Measurements from ENCODE around the gene LGALS3BP.

LGALS3BP gene

GRCh38 chr17:79019632-79020584, 40.2 kb upstream of the LGALS3BP start:
- DNase-seq (ENCODE audit: low read depth, low spot score) = peak; percentile 77
- peak; percentile 71 for TF ChIP-seq CTCF (IDR thresholded peaks at IDR 0.05; ENCODE audit: low read depth, low read length)
- no peak overlapping the region for H3K4me3 ChIP-seq (ENCODE audit: low read depth, low read length)
- in situ Hi-C loops (cut with HindIII; ENCODE audit: low sequenced_read_pairs) = no loop called here

- no peak overlapping the region for H3K4me3 ChIP-seq (ENCODE audit: low read depth, low read length)
- TF ChIP-seq CTCF (IDR thresholded peaks at IDR 0.05; ENCODE audit: low read depth, low read length) = no peak
- in situ Hi-C loops (cut with HindIII; ENCODE audit: low sequenced_read_pairs) = no loop called here
- DNase-seq (ENCODE audit: low read depth, low spot score) = no peak
Observed at GRCh38 chr17:79019261-79019631, 39.5 kb upstream of the LGALS3BP start.

- no peak for TF ChIP-seq CTCF (IDR thresholded peaks at IDR 0.05; ENCODE audit: low read depth, low read length)
- no peak overlapping the region for H3K4me3 ChIP-seq (ENCODE audit: low read depth, low read length)
- no peak for DNase-seq (ENCODE audit: low read depth, low spot score)
- in situ Hi-C loops (cut with HindIII; ENCODE audit: low sequenced_read_pairs) = no loop called here
Observed at GRCh38 chr17:79018370-79018695, 38.6 kb upstream of the LGALS3BP start.

GRCh38 chr17:79017546-79018369, 38.0 kb upstream of the LGALS3BP start:
- in situ Hi-C loops (cut with HindIII; ENCODE audit: low sequenced_read_pairs) = no loop called here
- DNase-seq (ENCODE audit: low read depth, low spot score) = no peak
- H3K4me3 ChIP-seq (ENCODE audit: low read depth, low read length) = no peak overlapping the region
- TF ChIP-seq CTCF (IDR thresholded peaks at IDR 0.05; ENCODE audit: low read depth, low read length) = no peak

GRCh38 chr17:79014158-79014758, 34.5 kb upstream of the LGALS3BP start:
- in situ Hi-C loops (cut with HindIII; ENCODE audit: low sequenced_read_pairs) = no loop called here
- H3K4me3 ChIP-seq (ENCODE audit: low read depth, low read length) = no peak overlapping the region
- TF ChIP-seq CTCF (IDR thresholded peaks at IDR 0.05; ENCODE audit: low read depth, low read length) = no peak
- no peak for DNase-seq (ENCODE audit: low read depth, low spot score)

GRCh38 chr17:79012563-79013134, 32.9 kb upstream of the LGALS3BP start:
- no peak for DNase-seq (ENCODE audit: low read depth, low spot score)
- TF ChIP-seq CTCF (IDR thresholded peaks at IDR 0.05; ENCODE audit: low read depth, low read length) = no peak
- no peak overlapping the region for H3K4me3 ChIP-seq (ENCODE audit: low read depth, low read length)
- in situ Hi-C loops (cut with HindIII; ENCODE audit: low sequenced_read_pairs) = no loop called here

All from astrocyte of the spinal cord (primary cell).